ENCODE results near the gene PTPN23.

- TF ChIP-seq CTCF (IDR thresholded peaks at IDR 0.05; ENCODE audit: insufficient read depth, low read length, poor library complexity, severe bottlenecking), result no peak
- TF ChIP-seq EZH2phosphoT487 (conservative IDR thresholded peaks at IDR 0.05; ENCODE audit: low read length), result no peak
Measured at GRCh38 chr3:47367631-47368030, 13.2 kb upstream of the PTPN23 start.
